ENCODE data around the gene SNX24.

SNX24 gene

GRCh38 chr5:122943050-122943698 lies 97.8 kb downstream of the SNX24 start:
- no peak for DNase-seq (ENCODE audit: low read depth)
- no peak for TF ChIP-seq CTCF (conservative IDR thresholded peaks at IDR 0.05; ENCODE audit: low read length)
- no peak overlapping the region for H3K4me3 ChIP-seq (ENCODE audit: low read length)

- TF ChIP-seq CTCF (conservative IDR thresholded peaks at IDR 0.05; ENCODE audit: low read length): no peak
- H3K4me3 ChIP-seq (ENCODE audit: low read length): no peak overlapping the region
- no peak for DNase-seq (ENCODE audit: low read depth)
These were observed 98.6 kb downstream of the SNX24 start for GRCh38 chr5:122944051-122944450.

GRCh38 chr5:122947372-122947771 lies 102.0 kb downstream of the SNX24 start:
- no peak overlapping the region for H3K4me3 ChIP-seq (ENCODE audit: low read length)
- no peak for TF ChIP-seq CTCF (conservative IDR thresholded peaks at IDR 0.05; ENCODE audit: low read length)
- DNase-seq (ENCODE audit: low read depth): no peak

- DNase-seq (ENCODE audit: low read depth): no peak
- H3K4me3 ChIP-seq (ENCODE audit: low read length): no peak overlapping the region
- no peak for TF ChIP-seq CTCF (conservative IDR thresholded peaks at IDR 0.05; ENCODE audit: low read length)
These were observed 102.4 kb downstream of the SNX24 start for GRCh38 chr5:122947772-122948171.

GRCh38 chr5:122948319-122948718 lies 102.9 kb downstream of the SNX24 start:
- no peak for TF ChIP-seq CTCF (conservative IDR thresholded peaks at IDR 0.05; ENCODE audit: low read length)
- DNase-seq (ENCODE audit: low read depth): no peak
- no peak overlapping the region for H3K4me3 ChIP-seq (ENCODE audit: low read length)

- TF ChIP-seq CTCF (conservative IDR thresholded peaks at IDR 0.05; ENCODE audit: low read length): no peak
These were observed 106.2 kb downstream of the SNX24 start for GRCh38 chr5:122951658-122952057.

GRCh38 chr5:122954719-122955118 lies 109.3 kb downstream of the SNX24 start:
- no peak for TF ChIP-seq CTCF (conservative IDR thresholded peaks at IDR 0.05; ENCODE audit: low read length)
- no peak overlapping the region for H3K4me3 ChIP-seq (ENCODE audit: low read length)
- no peak for DNase-seq (ENCODE audit: low read depth)

More at GRCh38 chr5:122951658-122952057, 106.2 kb downstream of the SNX24 start:
- no peak overlapping the region for H3K4me3 ChIP-seq (ENCODE audit: low read length)
- no peak for DNase-seq (ENCODE audit: low read depth)

Data from AG10803 (cell line).